ENCODE measurements around the gene PYHIN1. TPM values are rescaled to one million over a fixed set of nuclear protein-coding genes. Genes with fewer than 3 reads are reported as not detected.

The PYHIN1 gene
- total and polyA plus RNA-seq, 2 of the 8 experiments (the other 6 are each of a cell fraction or from before 2014, with no cell fraction given), result not detected

DNA sequence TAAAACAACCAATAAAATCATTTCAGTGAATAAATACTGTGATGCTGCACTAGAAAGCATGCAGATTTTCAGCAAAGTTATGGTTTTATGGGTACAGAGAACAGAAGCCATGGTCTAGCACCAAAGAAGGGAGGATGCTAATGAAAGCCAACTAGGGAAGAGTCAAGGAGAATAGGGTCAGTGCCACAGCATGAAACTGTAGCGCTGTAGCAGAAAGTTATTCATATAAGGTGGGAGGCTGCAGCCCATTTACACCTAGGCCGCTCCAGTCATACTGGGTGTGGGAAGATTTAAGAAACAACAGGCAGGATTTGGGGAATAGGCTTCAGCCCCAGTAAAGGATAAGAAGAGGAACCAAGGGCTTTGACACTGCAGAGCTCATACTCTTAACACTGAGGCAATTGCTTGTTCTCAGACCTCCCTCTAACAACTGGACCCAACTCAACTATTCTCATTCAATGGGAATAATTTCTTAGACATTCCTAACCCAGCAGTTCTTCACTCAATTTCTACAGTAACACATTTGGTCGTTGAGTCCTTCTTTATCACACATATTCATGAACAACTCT is 82.7 kb downstream of the PYHIN1 start:
- Histone ChIP-seq H3K79me1 (ENCODE audit: low read depth, low read length) (no peaks in the 10 kb centered on the region), H3K27ac (ENCODE audit: low read depth, low read length) (no peak overlapping the region), H3K4me1 (replicated peaks in 1 of 4; ENCODE audit: control insufficient read depth in 3 of 4, insufficient read depth in 4 of 4, low read length in 3 of 4) (no peaks in the 10 kb centered on the region), H3K4ac (replicated peaks; ENCODE audit: insufficient read length, low read depth, low read length) (no peak overlapping the region), H4K5ac (ENCODE audit: insufficient read length, low read depth, low read length) (no peak overlapping the region), H3K27me3 (replicated peaks in 1 of 4; ENCODE audit: control insufficient read depth in 3 of 4, extremely low read depth in 1 of 4, insufficient read depth in 3 of 4, low read length in 3 of 4) (no peaks in the 10 kb centered on the region), H3K79me2 (ENCODE audit: control insufficient read depth in 1 of 2, insufficient read depth in 2 of 2, low read length in 2 of 2) (no peaks in the 10 kb centered on the region), H2BK5ac (ENCODE audit: low read depth, low read length) (no peak overlapping the region), H2AK5ac (ENCODE audit: low read depth, low read length) (no peak overlapping the region), H2AFZ (ENCODE audit: low read length) (no peak overlapping the region), H2BK120ac (replicated peaks; ENCODE audit: low read depth, low read length) (no peak overlapping the region), H2BK12ac (ENCODE audit: low read depth, low read length) (no peak overlapping the region), H2BK20ac (ENCODE audit: low read length) (no peak overlapping the region), H4K8ac (ENCODE audit: extremely low read depth, insufficient read depth, low read length) (no peak overlapping the region), H3K14ac (ENCODE audit: insufficient read length) (no peak overlapping the region), H4K20me1 (replicated peaks in 1 of 2; ENCODE audit: control insufficient read depth in 1 of 2, insufficient read depth in 2 of 2, low read length in 2 of 2) (no peaks in the 10 kb centered on the region), H3K9me3 (ENCODE audit: insufficient read depth in 2 of 2, low read depth in 1 of 2, low read length in 1 of 2) (no peaks in the 10 kb centered on the region), H3K9ac (replicated peaks in 1 of 4; ENCODE audit: extremely low read depth in 1 of 4, low read depth in 3 of 4, low read length in 3 of 4) (no peak overlapping the region), H2BK15ac (ENCODE audit: low read length) (no peak overlapping the region), H3K4me3 (ENCODE audit: extremely low read depth in 1 of 4, insufficient read depth in 2 of 4, low read depth in 3 of 4, low read length in 4 of 4) (no peak overlapping the region), H3K56ac (replicated peaks; ENCODE audit: insufficient read length, low read depth, low read length) (no peak overlapping the region), H3K23ac (ENCODE audit: insufficient read length) (no peak overlapping the region), H3K23me2 (ENCODE audit: low read depth, low read length) (no peaks in the 10 kb centered on the region), H4K91ac (replicated peaks; ENCODE audit: insufficient read length, low read length) (no peak overlapping the region), H3K4me2 (ENCODE audit: insufficient read depth in 1 of 2, low read depth in 2 of 2, low read length in 2 of 2) (no peak overlapping the region), H3K36me3 (ENCODE audit: control insufficient read depth in 2 of 4, insufficient read depth in 4 of 4, low read length in 3 of 4) (no peaks in the 10 kb centered on the region), H3K18ac (ENCODE audit: extremely low read depth, low read length) (no peak overlapping the region)
- CTCF ChIA-PET (ENCODE audit: partially characterized antibody), result no interaction called here
- 92% methylated on average over 3 of the region's 3 CpGs; no CpG with 5 or more reads in 1 of the 2 experiments for WGBS, 2 experiments (ENCODE audit: extremely low coverage in 1 of 2, insufficient coverage in 1 of 2, insufficient read length in 1 of 2, insufficient replicate concordance in 2 of 2, low coverage in 1 of 2, low lambda C conversion rate in 2 of 2, missing lambda C conversion rate in 1 of 2)
- TF ChIP-seq HDAC2 (IDR thresholded peaks at IDR 0.05; ENCODE audit: borderline replicate concordance in 1 of 2, low read depth in 2 of 2, low read length in 2 of 2), result no peak
- no peak for TF ChIP-seq RNF2 (IDR thresholded peaks at IDR 0.05; ENCODE audit: borderline replicate concordance, low read depth, low read length, missing control alignments, poor library complexity, severe bottlenecking)
- no peak for TF ChIP-seq SP1 (IDR thresholded peaks at IDR 0.05; ENCODE audit: low read depth, low read length)
- TF ChIP-seq, protein P1, sequence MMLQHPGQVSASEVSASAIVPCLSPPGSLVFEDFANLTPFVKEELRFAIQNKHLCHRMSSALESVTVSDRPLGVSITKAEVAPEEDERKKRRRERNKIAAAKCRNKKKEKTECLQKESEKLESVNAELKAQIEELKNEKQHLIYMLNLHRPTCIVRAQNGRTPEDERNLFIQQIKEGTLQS (IDR thresholded peaks at IDR 0.05; ENCODE audit: insufficient read depth, low read depth, low read length), result no peak
- TF ChIP-seq YY1 (IDR thresholded peaks at IDR 0.05; ENCODE audit: low read depth, low read length), result no peak
- DNase-seq (ENCODE audit: low read depth in 1 of 2, low spot score in 2 of 2), result no peak
- POLR2A ChIA-PET (ENCODE audit: partially characterized antibody), result no interaction called here
- FAIRE-seq, result no peak

Data from H1 (cell line).